Measurements from ENCODE around the gene STARD10. TPM values are rescaled to one million over a fixed set of nuclear protein-coding genes. Genes with fewer than 3 reads are reported as not detected.

STARD10 gene
- total RNA-seq, 1 experiment from 2014 or later: 58.4 TPM

- CTCF ChIA-PET: no interaction called here
- Histone ChIP-seq H3K9me3 (ENCODE audit: control insufficient read depth in 1 of 2, insufficient read depth in 1 of 2, low read depth in 1 of 2, low read length in 2 of 2) (no peaks in the 10 kb centered on the region), H3K9ac (ENCODE audit: low read length) (no peak overlapping the region), H3K4me1 (ENCODE audit: control insufficient read depth in 1 of 2, insufficient read depth in 2 of 2, low read length in 2 of 2) (no peaks in the 10 kb centered on the region), H4K20me1 (ENCODE audit: insufficient read depth) (no peaks in the 10 kb centered on the region), H3K36me3 (ENCODE audit: control insufficient read depth in 1 of 2, insufficient read depth in 2 of 2, low read length in 2 of 2) (no peaks in the 10 kb centered on the region), H3K27ac (ENCODE audit: low read depth, low read length) (no peak overlapping the region), H2AFZ (ENCODE audit: low read depth, low read length, poor library complexity, severe bottlenecking) (no peak overlapping the region), H3K79me2 (ENCODE audit: insufficient read depth, low read length) (no peaks in the 10 kb centered on the region), H3K4me3 (replicated peaks in 1 of 2; ENCODE audit: low read depth in 1 of 2, low read length in 2 of 2) (no peak overlapping the region), H3K27me3 (ENCODE audit: insufficient read depth, low read length) (no peaks in the 10 kb centered on the region), H3K9me2 (ENCODE audit: insufficient read depth) (no peaks in the 10 kb centered on the region), H3K4me2 (ENCODE audit: low read length) (no peak overlapping the region)
- no peak for DNase-seq (ENCODE audit: low read depth, low spot score)
- intact Hi-C loops (cut with micrococcal nuclease): no loop called here
- POLR2A ChIA-PET: interaction anchor here (1.0 kb wide), 1 partner anchor 9 kb away, joined by 3 read pairs; no protein-coding TSS in a partner anchor
- RAD21 ChIA-PET (ENCODE audit: low non-redundant PET in 1 of 2, low total read pairs in 2 of 2, uncharacterized antibody in 2 of 2, unreplicated experiment in 2 of 2): no interaction called here
- ATAC-seq: no peak
- TF ChIP-seq ZNF274 (IDR thresholded peaks at IDR 0.05; ENCODE audit: low read depth, low read length): no peak
- no peak for TF ChIP-seq ZFX (IDR thresholded peaks at IDR 0.05)
- TF ChIP-seq RAD21 (IDR thresholded peaks at IDR 0.05; ENCODE audit: low read depth): no peak
- no peak for TF ChIP-seq POLR2AphosphoS5 (IDR thresholded peaks at IDR 0.05; ENCODE audit: low read depth, low read length)
- TF ChIP-seq CTCF (IDR thresholded peaks at IDR 0.05 in 2 of 3, conservative IDR thresholded peaks at IDR 0.05 in 1 of 3; ENCODE audit: borderline replicate concordance in 1 of 3, insufficient read depth in 1 of 3, low read depth in 2 of 3, low read length in 2 of 3): no peak
- no peak for TF ChIP-seq ATF3 (IDR thresholded peaks at IDR 0.05)
- TF ChIP-seq EGR1 (IDR thresholded peaks at IDR 0.05; ENCODE audit: low read depth): no peak
- TF ChIP-seq ELF1 (IDR thresholded peaks at IDR 0.05; ENCODE audit: borderline replicate concordance, low read depth): no peak
- no peak for TF ChIP-seq JUND (IDR thresholded peaks at IDR 0.05)
- no TSS peak for BruUV-seq (replicated peaks)
Measured at GRCh38 chr11:72766152-72766902, 27.5 kb downstream of the STARD10 start.

Data from HCT116 (cell line).